GOT3 (cell line): ENCODE data around the gene PHTF2.
A peak's percentile ranks its signal among the peaks of the same experiment; 100 is the strongest.

Experiments
- DNase-seq: peaks from one replicate; lab custom pipeline; 2025; ENCODE audit warnings: mixed read lengths; lab: John Stamatoyannopoulos, UW

PHTF2 gene

GRCh38 chr7:77794000-77794399 is 4.6 kb upstream of the PHTF2 start:
- DNase-seq: no peak

GRCh38 chr7:77796109-77796508 is 2.5 kb upstream of the PHTF2 start:
- DNase-seq: no peak

- DNase-seq: no peak
These were observed 1.6 kb upstream of the PHTF2 start for GRCh38 chr7:77796960-77797359.

GRCh38 chr7:77797734-77798393 is 709 bp upstream of the PHTF2 start:
- DNase-seq: peak; percentile 30

GRCh38 chr7:77799078-77799964 is 748 bp downstream of the PHTF2 start:
- DNase-seq: no peak

- no peak for DNase-seq
These were observed 1.6 kb downstream of the PHTF2 start for GRCh38 chr7:77800158-77800557.

- no peak for DNase-seq
These were observed 2.2 kb downstream of the PHTF2 start for GRCh38 chr7:77800730-77801129.

GRCh38 chr7:77802557-77803405 is 4.2 kb downstream of the PHTF2 start:
- no peak for DNase-seq

GRCh38 chr7:77806425-77806824 is 7.9 kb downstream of the PHTF2 start:
- DNase-seq: no peak

GRCh38 chr7:77808517-77808916 is 9.9 kb downstream of the PHTF2 start:
- DNase-seq: no peak

GRCh38 chr7:77811516-77812289 is 13.1 kb downstream of the PHTF2 start:
- no peak for DNase-seq

GRCh38 chr7:77812290-77812685 is 13.7 kb downstream of the PHTF2 start:
- no peak for DNase-seq

- DNase-seq: no peak
These were observed 14.6 kb downstream of the PHTF2 start for GRCh38 chr7:77813180-77813579.

GRCh38 chr7:77819021-77819420 is 20.4 kb downstream of the PHTF2 start:
- no peak for DNase-seq

GRCh38 chr7:77820967-77821366 is 22.4 kb downstream of the PHTF2 start:
- DNase-seq: no peak

GRCh38 chr7:77822269-77822668 is 23.7 kb downstream of the PHTF2 start:
- no peak for DNase-seq

- DNase-seq: no peak
These were observed 25.2 kb downstream of the PHTF2 start for GRCh38 chr7:77823787-77824186.

GRCh38 chr7:77824636-77825035 is 26.1 kb downstream of the PHTF2 start:
- no peak for DNase-seq

- DNase-seq: no peak
These were observed 26.6 kb downstream of the PHTF2 start for GRCh38 chr7:77825131-77825530.

- DNase-seq: no peak
These were observed 27.7 kb downstream of the PHTF2 start for GRCh38 chr7:77826300-77826699.

GRCh38 chr7:77827999-77828398 is 29.4 kb downstream of the PHTF2 start:
- no peak for DNase-seq
